Neutrophil (primary cell): Measurements from ENCODE around the gene EPHA1.
"Not testable (repeated sequence)": the region's sequence is repeated elsewhere in the genome, so short reads cannot be mapped to it uniquely, and the experiment has no call there.

Source experiments
- H3K27ac ChIP-seq: fragments of 200-600 bp; sonication (generic); 2 replicates; pipeline ENCODE4 v1.5.1; 2016; ENCODE audit warnings: mild to moderate bottlenecking, moderate library complexity
- H3K27me3 ChIP-seq: fragments of 200-600 bp; sonication (generic); 2 replicates; pipeline ENCODE4 v1.6.0; 2016; ENCODE audit warnings: mild to moderate bottlenecking
- H3K36me3 ChIP-seq: fragments of 200-600 bp; sonication (generic); 2 replicates; pipeline ENCODE4 v1.5.1; 2017
- H3K4me1 ChIP-seq, 2 experiments: fragments of 200-600 bp in 1 of 2; sonication (generic) in 1 of 2; 1 replicate in 1 of 2; 2 replicates in 1 of 2; pipeline versions ENCODE4 v1.5.1 to v1.6.1; 2013 to 2016; ENCODE audit warnings: low read depth in 1 of 2, low read length in 1 of 2, mild to moderate bottlenecking in 1 of 2, moderate library complexity in 1 of 2; ENCODE audit not compliant: control insufficient read depth in 1 of 2, insufficient read depth in 1 of 2
- H3K4me3 ChIP-seq, 2 experiments: fragments of 200-600 bp in 1 of 2; sonication (generic) in 1 of 2; 1 replicate in 1 of 2; 2 replicates in 1 of 2; pipeline ENCODE4 v1.5.1; 2013 to 2016; ENCODE audit warnings: low read depth in 1 of 2, low read length in 1 of 2, mild to moderate bottlenecking in 1 of 2, moderate library complexity in 1 of 2
- H3K9me3 ChIP-seq: fragments of 200-600 bp; sonication (generic); 2 replicates; pipeline ENCODE4 v1.5.1; 2016
- CTCF ChIP-seq: fragments of 200-600 bp; sonication (generic); IDR thresholded peaks from 2 replicates; pipeline ENCODE4 v1.5.1; 2016; ENCODE audit warnings: antibody characterized with exemption

EPHA1 gene

GRCh38 chr7:143394777-143395176 lies 13.9 kb downstream of the EPHA1 start:
- Histone ChIP-seq H3K27me3 (no peaks in the 10 kb centered on the region), H3K27ac (peak overlapping the region; percentile 44), H3K36me3 (peaks cover 63% of the 10 kb centered on the region), H3K4me1 (peaks cover 0 to 6% of the 10 kb centered on the region in 2 experiments), H3K4me3 (no peak overlapping the region), H3K9me3 (peaks cover 2% of the 10 kb centered on the region)
- no peak for TF ChIP-seq CTCF

GRCh38 chr7:143394068-143394467 lies 14.6 kb downstream of the EPHA1 start:
- no peak overlapping the region for H3K4me3 ChIP-seq
- H3K27ac ChIP-seq = peak overlapping the region; percentile 51
- no peak for TF ChIP-seq CTCF
- peaks cover 0 to 12% of the 10 kb centered on the region in 2 experiments for H3K4me1 ChIP-seq
- H3K36me3 ChIP-seq = peaks cover 70% of the 10 kb centered on the region
- peaks cover 2% of the 10 kb centered on the region for H3K9me3 ChIP-seq
- H3K27me3 ChIP-seq = no peaks in the 10 kb centered on the region

GRCh38 chr7:143393267-143394041 lies 15.2 kb downstream of the EPHA1 start:
- peaks cover 76% of the 10 kb centered on the region for H3K36me3 ChIP-seq

GRCh38 chr7:143392875-143393266 lies 15.8 kb downstream of the EPHA1 start:
- Histone ChIP-seq H3K9me3 (peaks cover 2% of the 10 kb centered on the region), H3K4me1 (peaks cover 11 to 21% of the 10 kb centered on the region in 2 experiments), H3K4me3 (no peak overlapping the region), H3K27me3 (no peaks in the 10 kb centered on the region), H3K36me3 (peaks cover 82% of the 10 kb centered on the region), H3K27ac (peak overlapping the region; percentile 51)
- TF ChIP-seq CTCF = no peak

More at GRCh38 chr7:143393267-143394041, 15.2 kb downstream of the EPHA1 start:
- no peak for TF ChIP-seq CTCF
- H3K27ac ChIP-seq = peak overlapping the region; percentile 51
- peaks cover 5 to 18% of the 10 kb centered on the region in 2 experiments for H3K4me1 ChIP-seq
- peaks cover 2% of the 10 kb centered on the region for H3K9me3 ChIP-seq
- no peaks in the 10 kb centered on the region for H3K27me3 ChIP-seq
- no peak overlapping the region for H3K4me3 ChIP-seq

GRCh38 chr7:143392427-143392826 lies 16.2 kb downstream of the EPHA1 start:
- H3K4me1 ChIP-seq = peaks cover 15 to 25% of the 10 kb centered on the region in 2 experiments
- H3K9me3 ChIP-seq, H3K4me3 ChIP-seq, H3K27me3 ChIP-seq: not testable (repeated sequence)
- peaks cover 86% of the 10 kb centered on the region for H3K36me3 ChIP-seq
- H3K27ac ChIP-seq = peak overlapping the region; percentile 51
